H9 (cell line): ENCODE measurements around the gene MDH2. TPM values are rescaled to one million over a fixed set of nuclear protein-coding genes. Genes with fewer than 3 reads are reported as not detected.

Experiments used
- DNase-seq: peaks from one replicate; pipeline ENCODE4 v3.0.0-alpha.2; 2017
- H2AFZ ChIP-seq: one replicate; pipeline ENCODE4 v1.6.1; 2013; ENCODE audit warnings: mild to moderate bottlenecking, low read length, control low read depth, moderate library complexity
- H2AK5ac ChIP-seq: 2 replicates; pipeline ENCODE4 v1.6.1; 2013; ENCODE audit warnings: low read length, control low read depth, mixed read lengths; ENCODE audit not compliant: insufficient read length
- H2BK120ac ChIP-seq: one replicate; pipeline ENCODE4 v1.6.1; 2013; ENCODE audit warnings: low read depth, mild to moderate bottlenecking, low read length, control low read depth, inconsistent platforms; ENCODE audit not compliant: poor library complexity, severe bottlenecking
- H2BK12ac ChIP-seq: 2 replicates; pipeline ENCODE4 v1.6.1; 2013; ENCODE audit warnings: low read length, control low read depth, mixed read lengths, low read depth; ENCODE audit not compliant: insufficient read length
- H2BK15ac ChIP-seq: 2 replicates; pipeline ENCODE4 v1.6.1; 2013; ENCODE audit warnings: low read depth, low read length, control low read depth
- H2BK20ac ChIP-seq: one replicate; pipeline ENCODE4 v1.6.1; 2013; ENCODE audit warnings: low read depth, mild to moderate bottlenecking, low read length, control low read depth, inconsistent platforms; ENCODE audit not compliant: poor library complexity, severe bottlenecking
- H2BK5ac ChIP-seq: 2 replicates; pipeline ENCODE4 v1.6.1; 2013; ENCODE audit warnings: low read length, control low read depth, mixed read lengths; ENCODE audit not compliant: insufficient read length
- H3K14ac ChIP-seq: 2 replicates; pipeline ENCODE4 v1.6.1; 2013; ENCODE audit warnings: low read length, control low read depth; ENCODE audit not compliant: insufficient read depth
- H3K18ac ChIP-seq: 2 replicates; pipeline ENCODE4 v1.6.1; 2013; ENCODE audit warnings: low read depth, mild to moderate bottlenecking, mixed read lengths, low read length, control low read depth; ENCODE audit not compliant: insufficient read length
- H3K23ac ChIP-seq: 2 replicates; pipeline ENCODE4 v1.6.1; 2013; ENCODE audit warnings: low read length, control low read depth, mixed read lengths, low read depth; ENCODE audit not compliant: insufficient read length
- H3K23me2 ChIP-seq: 2 replicates; pipeline ENCODE4 v1.6.1; 2013; ENCODE audit warnings: low read depth, mild to moderate bottlenecking, mixed read lengths, low read length, control low read depth; ENCODE audit not compliant: insufficient read length, poor library complexity, severe bottlenecking
- H3K27ac ChIP-seq: 2 replicates; pipeline ENCODE4 v1.5.1; 2013; ENCODE audit warnings: low read length, control low read depth, mixed read lengths, low read depth; ENCODE audit not compliant: insufficient read length
- H3K27me3 ChIP-seq: 2 replicates; pipeline ENCODE4 v1.6.1; 2013; ENCODE audit warnings: low read length, control low read depth, inconsistent platforms; ENCODE audit not compliant: insufficient read depth
- H3K4ac ChIP-seq: 2 replicates; pipeline ENCODE4 v1.6.1; 2013; ENCODE audit warnings: low read depth, mild to moderate bottlenecking, control low read depth, inconsistent platforms, low read length, moderate library complexity
- H3K4me1 ChIP-seq: 2 replicates; pipeline ENCODE4 v1.6.1; 2013; ENCODE audit warnings: low read length, control low read depth, inconsistent platforms; ENCODE audit not compliant: insufficient read depth
- H3K4me2 ChIP-seq: 2 replicates; pipeline ENCODE4 v1.6.1; 2013; ENCODE audit warnings: low read length, control low read depth, mixed read lengths; ENCODE audit not compliant: insufficient read length, insufficient read depth
- H3K56ac ChIP-seq: 2 replicates; pipeline ENCODE4 v1.6.1; 2013; ENCODE audit warnings: low read depth, mild to moderate bottlenecking, mixed read lengths, low read length, control low read depth; ENCODE audit not compliant: insufficient read length
- H3K79me1 ChIP-seq: 2 replicates; pipeline ENCODE4 v1.6.1; 2013; ENCODE audit warnings: low read depth, mild to moderate bottlenecking, moderate library complexity, low read length, control low read depth, inconsistent platforms; ENCODE audit not compliant: insufficient read depth, poor library complexity, severe bottlenecking
- H3K79me2 ChIP-seq: 2 replicates; pipeline ENCODE4 v1.6.1; 2013; ENCODE audit warnings: low read length, control low read depth, inconsistent platforms; ENCODE audit not compliant: insufficient read depth
- H3K9ac ChIP-seq: 2 replicates; pipeline ENCODE4 v1.6.1; 2013; ENCODE audit warnings: low read length, control low read depth, mixed read lengths; ENCODE audit not compliant: insufficient read length; ENCODE audit errors: extremely low read depth
- H3K9me3 ChIP-seq: one replicate; pipeline ENCODE4 v1.6.1; 2013; ENCODE audit warnings: low read depth, low read length, inconsistent platforms; ENCODE audit not compliant: control insufficient read depth
- H3T11ph ChIP-seq: one replicate; pipeline ENCODE4 v1.6.1; 2013; ENCODE audit warnings: mild to moderate bottlenecking, low read length, control low read depth, inconsistent platforms
- H4K20me1 ChIP-seq: one replicate; pipeline ENCODE4 v1.6.1; 2013; ENCODE audit not compliant: control insufficient read depth, insufficient read length, insufficient read depth
- H4K5ac ChIP-seq: 2 replicates; pipeline ENCODE4 v1.6.1; 2013; ENCODE audit warnings: low read depth, mild to moderate bottlenecking, mixed read lengths, low read length, control low read depth; ENCODE audit not compliant: insufficient read length
- H4K8ac ChIP-seq: replicated peaks from 2 replicates; pipeline ENCODE4 v1.6.1; 2013; ENCODE audit warnings: low read length, control low read depth, mixed read lengths, low read depth; ENCODE audit not compliant: insufficient read length
- H4K91ac ChIP-seq: 2 replicates; pipeline ENCODE4 v1.6.1; 2013; ENCODE audit warnings: low read depth, mild to moderate bottlenecking, moderate library complexity, mixed read lengths, low read length, control low read depth; ENCODE audit not compliant: insufficient read length
- H3K27ac Mint-ChIP-seq, 3 experiments: 2 replicates in 2 of 3; 3 replicates in 1 of 3; pipeline ENCODE4 v1.8.0; 2020 to 2021; ENCODE audit warnings: mixed read lengths in 3 of 3, mild to moderate bottlenecking in 1 of 3, moderate library complexity in 1 of 3
- H3K27me3 Mint-ChIP-seq: 2 replicates; pipeline ENCODE4 v1.8.0; 2021; ENCODE audit warnings: low read depth, mild to moderate bottlenecking, moderate library complexity, mixed read lengths
- H3K36me3 Mint-ChIP-seq, 3 experiments: 2 replicates in 2 of 3; 3 replicates in 1 of 3; pipeline ENCODE4 v1.8.0; 2020 to 2021; ENCODE audit warnings: low read depth in 3 of 3, mixed read lengths in 3 of 3; ENCODE audit not compliant: insufficient read depth in 1 of 3
- H3K4me1 Mint-ChIP-seq, 2 experiments: 2 replicates each; pipeline ENCODE4 v1.8.0; 2020; ENCODE audit warnings: mixed read lengths in 2 of 2
- H3K4me3 Mint-ChIP-seq, 2 experiments: 2 replicates in 1 of 2; 3 replicates in 1 of 2; pipeline ENCODE4 v1.8.0; 2020 to 2021; ENCODE audit warnings: mild to moderate bottlenecking in 2 of 2, mixed read lengths in 2 of 2, moderate library complexity in 1 of 2
- H3K9me3 Mint-ChIP-seq, 2 experiments: 2 replicates in 1 of 2; 3 replicates in 1 of 2; pipeline ENCODE4 v1.8.0; 2020; ENCODE audit warnings: mild to moderate bottlenecking in 2 of 2, mixed read lengths in 2 of 2, moderate library complexity in 1 of 2
- CTCF ChIP-seq: fragments of 200-600 bp; sonication (generic); conservative IDR thresholded peaks from 3 replicates; pipeline ENCODE4 v1.8.0; 2021; ENCODE audit warnings: antibody characterized with exemption, mild to moderate bottlenecking
- WGBS: extraction: QIAGEN DNeasy Blood & Tissue Kit; methylation state at CpG from one replicate; pipeline ENCODE4 v1.1.7; 2013; ENCODE audit warnings: missing lambda C conversion rate, low lambda C conversion rate, mixed read lengths; ENCODE audit not compliant: insufficient read length; ENCODE audit errors: extremely low coverage; 5-methylcytosine and 5-hydroxymethylcytosine counted together
- total RNA-seq: library from RNA; stranded (reverse); gene quantifications from 2 replicates; pipeline ENCODE4 v1.2.1, GENCODE V29; 2021

The MDH2 gene
- total RNA-seq, 1 experiment from 2014 or later: 260 TPM

- no peak overlapping the region for H3K4me3 Mint-ChIP-seq
- H2AFZ ChIP-seq: no peak overlapping the region
- H3K4me1 Mint-ChIP-seq: peaks cover 0 to 3% of the 10 kb centered on the region in 2 experiments; a peak in 2 of 4 replicates
- H3K4me1 ChIP-seq: no peaks in the 10 kb centered on the region
- H4K5ac ChIP-seq: no peak overlapping the region
- no peaks in the 10 kb centered on the region for H3K79me2 ChIP-seq
- H2BK120ac ChIP-seq: no peak overlapping the region
- peaks cover 0 to 5% (median 3%) of the 10 kb centered on the region in 3 experiments; a peak in 5 of 7 replicates for H3K36me3 Mint-ChIP-seq
- H2BK15ac ChIP-seq: no peak overlapping the region
- no peaks in the 10 kb centered on the region for H3K27me3 ChIP-seq
- H3K9me3 ChIP-seq: no peaks in the 10 kb centered on the region
- H4K20me1 ChIP-seq: no peaks in the 10 kb centered on the region
- H3K4ac ChIP-seq: no peak overlapping the region
- no peak overlapping the region for H2BK12ac ChIP-seq
- no peak for DNase-seq
- no peak for TF ChIP-seq CTCF
- no peak overlapping the region for H3K4me2 ChIP-seq
- no peaks in the 10 kb centered on the region for H3K23me2 ChIP-seq
- no peak overlapping the region for H4K8ac ChIP-seq
- no peak overlapping the region for H3K23ac ChIP-seq
- no peak overlapping the region for H2BK5ac ChIP-seq
- no peak overlapping the region for H2BK20ac ChIP-seq
- no peak overlapping the region for H3K27ac ChIP-seq
- H3K9me3 Mint-ChIP-seq: no peaks in the 10 kb centered on the region
- H4K91ac ChIP-seq: no peak overlapping the region
- H3T11ph ChIP-seq: no peak overlapping the region
- no peak overlapping the region for H3K27ac Mint-ChIP-seq
- H3K18ac ChIP-seq: no peak overlapping the region
- no peak overlapping the region for H2AK5ac ChIP-seq
- no CpG with 5 or more reads among the region's 4 CpGs for WGBS
- H3K14ac ChIP-seq: no peak overlapping the region
- H3K9ac ChIP-seq: no peak overlapping the region
- H3K79me1 ChIP-seq: no peaks in the 10 kb centered on the region
- H3K27me3 Mint-ChIP-seq: no peaks in the 10 kb centered on the region; the same call in 1 of the 2 replicates
- no peak overlapping the region for H3K56ac ChIP-seq
Observed at GRCh38 chr7:76074972-76075370, 27.1 kb downstream of the MDH2 start.
